GM19395 (cell line): ENCODE measurements around the gene C11orf71.
A peak's percentile ranks its signal among the peaks of the same experiment; 100 is the strongest.

ENCODE experiments used
- ATAC-seq: cut with Tn5 transposase; IDR thresholded peaks from one replicate; pipeline ENCODE4 v1.9.1; 2021; ENCODE audit warnings: mild to moderate bottlenecking, moderate library complexity; ENCODE audit not compliant: unreplicated experiment

The C11orf71 gene, protein sequence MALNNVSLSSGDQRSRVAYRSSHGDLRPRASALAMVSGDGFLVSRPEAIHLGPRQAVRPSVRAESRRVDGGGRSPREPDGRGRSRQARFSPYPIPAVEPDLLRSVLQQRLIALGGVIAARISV

DNA sequence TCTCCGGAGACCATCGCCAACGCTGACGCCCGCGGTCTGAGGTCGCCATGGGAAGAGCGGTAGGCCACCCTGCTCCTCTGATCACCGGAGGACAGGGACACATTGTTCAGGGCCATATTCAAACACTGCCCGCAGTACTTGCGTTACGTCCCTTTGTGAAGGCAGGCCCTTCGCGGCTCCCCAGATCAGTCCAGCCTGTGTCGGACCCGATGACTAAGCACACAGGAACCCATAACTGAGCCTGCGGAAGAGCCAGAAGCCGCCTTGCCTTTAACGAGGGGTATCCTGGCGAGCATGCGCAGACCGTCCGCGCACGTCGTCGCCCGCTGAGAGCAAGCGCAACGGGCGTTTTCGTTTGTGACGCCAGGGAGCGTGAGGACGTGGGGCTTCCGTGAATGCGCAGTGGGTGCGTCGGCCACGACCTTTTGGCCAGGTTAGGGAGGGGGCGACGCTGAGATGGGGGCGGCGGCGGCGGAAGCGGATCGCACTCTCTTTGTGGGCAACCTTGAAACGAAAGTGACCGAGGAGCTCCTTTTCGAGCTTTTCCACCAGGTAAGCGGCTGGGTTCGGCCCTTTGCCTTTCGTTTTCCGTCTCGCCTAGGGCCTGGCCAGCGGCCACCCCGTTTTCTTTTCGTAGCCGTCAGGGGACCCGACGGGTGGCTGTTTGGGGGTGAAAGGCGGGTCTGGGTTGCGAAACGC is at the start of gene C11orf71, which contains the start of gene RBM7:
Gene C11orf71 (minus strand): TSS at position 296 of the 699 bp plus-strand sequence. CDS start 180 bp downstream, at position 116.
Gene RBM7 (plus strand): TSS at position 451 of the 699 bp plus-strand sequence. CDS start 6 bp downstream, at position 457.
- ATAC-seq, result peak; percentile 96

DNA sequence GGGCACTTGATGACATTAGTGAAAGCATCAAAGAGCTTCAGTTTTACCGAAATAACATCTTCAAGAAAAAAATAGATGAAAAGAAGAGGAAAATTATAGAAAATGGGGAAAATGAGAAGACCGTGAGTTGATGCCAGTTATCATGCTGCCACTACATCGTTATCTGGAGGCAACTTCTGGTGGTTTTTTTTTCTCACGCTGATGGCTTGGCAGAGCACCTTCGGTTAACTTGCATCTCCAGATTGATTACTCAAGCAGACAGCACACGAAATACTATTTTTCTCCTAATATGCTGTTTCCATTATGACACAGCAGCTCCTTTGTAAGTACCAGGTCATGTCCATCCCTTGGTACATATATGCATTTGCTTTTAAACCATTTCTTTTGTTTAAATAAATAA is 49.5 kb upstream of the C11orf71 start:
- no peak for ATAC-seq

DNA sequence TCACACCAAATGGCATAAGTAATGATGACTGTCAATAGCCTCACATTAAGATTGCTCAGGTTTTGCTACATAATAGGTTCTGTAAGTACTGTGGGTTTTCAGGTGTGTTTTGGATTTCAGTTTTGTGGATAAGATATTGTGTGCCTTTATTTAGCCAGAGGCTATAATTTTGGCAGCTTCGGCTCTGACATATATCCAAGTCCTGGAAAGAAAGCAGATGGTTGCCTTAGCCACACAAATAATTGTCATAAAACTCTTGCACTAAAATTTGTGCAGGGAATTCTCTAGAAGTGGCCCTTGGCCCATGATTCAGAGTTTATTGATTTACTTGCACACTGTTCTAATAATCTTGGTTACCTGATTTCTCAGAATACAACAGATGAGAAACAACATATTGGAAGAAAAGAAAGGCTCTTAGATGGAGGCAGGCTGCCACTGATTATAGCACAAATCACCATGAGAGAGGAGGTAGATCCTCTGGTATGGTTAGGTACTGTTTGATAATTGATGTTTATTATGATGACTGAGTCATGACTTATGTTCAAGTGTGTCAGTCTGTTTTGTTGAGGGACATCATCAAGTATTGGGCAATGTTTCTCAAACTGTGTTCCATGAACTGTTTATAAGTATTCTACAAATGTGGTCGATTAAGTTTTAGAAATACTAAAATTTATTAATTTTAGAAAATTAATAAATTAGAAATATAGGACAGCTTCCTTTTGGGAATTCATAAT is 48.6 kb upstream of the C11orf71 start:
- ATAC-seq, result no peak

DNA sequence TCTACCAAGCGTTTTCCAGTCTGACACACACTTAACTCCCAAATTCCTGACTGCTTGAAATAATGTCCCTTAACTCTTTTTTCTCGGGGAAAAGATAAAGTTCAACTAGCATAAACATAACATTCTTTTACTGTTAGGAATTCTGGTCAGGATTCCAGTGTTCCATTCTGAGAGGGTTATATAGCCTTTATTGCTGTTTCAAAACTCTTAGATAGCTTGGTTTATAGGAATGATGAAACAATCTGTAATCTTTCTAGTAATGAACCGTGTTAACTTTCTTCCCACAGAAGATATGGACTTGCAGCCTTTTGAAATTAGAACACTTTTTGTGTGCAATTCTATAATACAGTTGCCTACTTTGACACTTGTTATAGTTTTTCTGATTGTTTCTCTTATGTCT is 47.6 kb upstream of the C11orf71 start:
- no peak for ATAC-seq

DNA sequence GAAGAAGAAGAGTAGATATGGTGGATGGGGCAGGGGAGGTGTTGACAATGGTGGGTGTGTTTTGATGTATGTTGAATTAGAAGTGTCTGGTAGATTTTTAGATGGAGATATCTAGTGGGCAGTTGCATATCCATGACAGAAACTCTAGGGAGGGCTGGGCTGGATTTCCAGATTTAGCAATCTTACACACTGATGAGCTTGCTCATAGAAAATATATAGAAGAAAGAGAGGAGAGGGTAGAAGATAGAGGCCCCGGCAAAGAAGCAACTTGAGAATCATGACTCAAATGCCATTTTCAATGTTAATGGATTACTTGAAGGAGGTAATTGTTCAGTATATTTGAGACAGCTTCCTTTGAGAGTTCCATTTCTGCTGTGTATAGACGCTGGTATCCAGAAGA is 47.1 kb upstream of the C11orf71 start:
- no peak for ATAC-seq

DNA sequence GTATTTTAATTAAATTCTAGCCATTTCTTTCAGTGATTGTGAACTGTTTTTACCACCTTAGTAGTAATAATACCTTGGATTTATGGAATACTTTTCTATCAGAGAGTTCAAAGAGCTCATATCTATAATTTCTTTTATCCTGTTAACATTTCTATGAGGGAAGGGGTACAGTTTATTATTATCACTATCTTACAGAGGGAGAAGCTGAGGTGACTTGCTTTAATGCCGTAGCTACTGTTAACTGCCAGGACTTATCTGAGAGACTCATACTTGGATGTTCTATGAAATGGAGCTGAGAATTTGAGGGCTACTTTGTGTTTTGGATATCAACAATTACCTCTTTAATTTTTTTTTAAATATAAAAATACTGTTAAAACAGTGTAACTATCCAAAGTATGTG is 42.2 kb upstream of the C11orf71 start:
- ATAC-seq, result no peak

DNA sequence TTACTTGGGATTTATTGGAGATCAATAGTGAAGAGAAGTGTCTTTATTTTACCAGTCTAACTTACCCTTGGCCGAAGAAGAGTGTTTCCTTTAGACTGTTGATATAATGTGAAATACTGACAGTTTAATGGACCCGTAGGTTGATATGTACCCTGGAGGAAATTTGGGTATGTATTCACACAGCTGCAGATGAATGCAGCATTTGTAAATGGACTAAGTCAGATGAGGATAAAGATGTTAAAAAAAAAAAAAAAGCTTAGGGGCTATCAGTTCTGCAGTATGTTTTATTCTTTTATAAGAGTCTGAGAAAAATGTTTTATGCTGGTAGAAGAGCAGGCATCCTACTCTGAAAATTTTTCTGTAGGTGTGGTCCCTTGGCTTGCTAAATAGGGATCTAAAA is 41.6 kb upstream of the C11orf71 start:
- no peak for ATAC-seq

DNA sequence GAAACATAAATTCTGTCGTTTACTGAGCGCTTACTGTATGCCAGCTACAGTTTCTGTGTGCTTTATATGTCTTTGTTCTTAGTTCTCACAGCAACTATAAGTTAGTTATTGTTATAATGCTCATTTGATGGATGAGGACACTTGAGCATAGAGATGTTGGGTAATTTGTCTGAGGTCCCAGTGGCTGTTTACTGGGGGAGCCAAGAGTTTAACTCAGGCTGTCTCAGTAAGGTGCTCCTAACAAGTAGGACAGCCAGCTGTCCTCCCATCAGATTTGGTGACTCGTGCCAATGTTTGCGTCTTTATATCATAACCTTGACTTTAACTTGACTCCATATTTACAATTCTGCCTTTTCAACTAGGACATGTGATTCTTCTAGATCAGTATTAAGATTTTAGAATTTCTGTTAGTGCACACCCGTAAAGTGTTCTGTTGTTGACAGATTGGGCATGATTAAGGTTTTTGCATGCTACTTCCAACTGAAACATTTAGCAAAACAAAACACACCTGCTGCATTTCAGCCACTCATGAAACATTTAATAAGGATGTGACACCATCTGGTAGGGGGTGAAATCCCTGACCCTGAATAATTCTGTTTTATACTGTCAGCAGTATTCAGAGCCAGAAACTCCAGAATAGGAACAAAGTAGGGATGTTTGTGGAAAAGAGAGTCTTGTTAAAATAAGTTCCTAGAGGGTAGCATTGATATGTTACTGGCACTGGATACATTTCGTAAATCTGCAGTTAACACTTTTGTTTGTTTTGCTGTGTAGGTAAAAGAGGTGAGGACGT is 40.9 kb upstream of the C11orf71 start:
- no peak for ATAC-seq

DNA sequence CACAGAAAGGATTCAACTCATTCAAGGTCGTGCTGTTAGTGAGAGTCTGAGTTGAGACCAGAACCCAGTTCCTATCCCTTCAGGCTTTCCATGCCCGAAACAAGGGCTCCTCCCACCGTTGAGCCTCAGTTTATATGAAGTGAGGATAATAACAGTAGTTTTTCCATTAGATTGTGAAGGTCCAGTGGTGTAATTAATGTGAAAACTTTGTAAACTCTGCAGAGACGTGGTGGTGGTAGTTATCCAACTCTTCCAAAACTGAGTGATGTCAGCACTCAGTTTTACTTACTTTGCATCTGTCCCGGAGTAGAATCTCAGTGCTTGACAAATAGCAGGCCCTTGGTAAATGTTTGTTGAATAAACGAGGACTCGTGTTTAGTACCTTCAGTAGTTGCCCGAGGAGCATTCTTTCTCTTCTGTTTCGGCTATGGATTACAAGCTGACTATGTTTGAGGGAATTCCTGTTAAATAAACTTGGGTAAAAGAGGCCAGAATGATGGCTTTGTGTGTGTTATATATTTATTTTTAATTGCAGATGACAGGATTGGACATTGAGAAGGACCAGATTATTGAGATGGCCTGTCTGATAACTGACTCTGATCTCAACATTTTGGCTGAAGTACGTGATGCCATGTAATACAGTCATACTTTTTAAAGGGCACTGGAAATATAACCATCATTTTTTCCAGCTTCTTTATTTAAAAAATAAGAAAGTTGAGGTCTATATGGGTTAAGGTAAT is 40.0 kb upstream of the C11orf71 start:
- ATAC-seq, result no peak

DNA sequence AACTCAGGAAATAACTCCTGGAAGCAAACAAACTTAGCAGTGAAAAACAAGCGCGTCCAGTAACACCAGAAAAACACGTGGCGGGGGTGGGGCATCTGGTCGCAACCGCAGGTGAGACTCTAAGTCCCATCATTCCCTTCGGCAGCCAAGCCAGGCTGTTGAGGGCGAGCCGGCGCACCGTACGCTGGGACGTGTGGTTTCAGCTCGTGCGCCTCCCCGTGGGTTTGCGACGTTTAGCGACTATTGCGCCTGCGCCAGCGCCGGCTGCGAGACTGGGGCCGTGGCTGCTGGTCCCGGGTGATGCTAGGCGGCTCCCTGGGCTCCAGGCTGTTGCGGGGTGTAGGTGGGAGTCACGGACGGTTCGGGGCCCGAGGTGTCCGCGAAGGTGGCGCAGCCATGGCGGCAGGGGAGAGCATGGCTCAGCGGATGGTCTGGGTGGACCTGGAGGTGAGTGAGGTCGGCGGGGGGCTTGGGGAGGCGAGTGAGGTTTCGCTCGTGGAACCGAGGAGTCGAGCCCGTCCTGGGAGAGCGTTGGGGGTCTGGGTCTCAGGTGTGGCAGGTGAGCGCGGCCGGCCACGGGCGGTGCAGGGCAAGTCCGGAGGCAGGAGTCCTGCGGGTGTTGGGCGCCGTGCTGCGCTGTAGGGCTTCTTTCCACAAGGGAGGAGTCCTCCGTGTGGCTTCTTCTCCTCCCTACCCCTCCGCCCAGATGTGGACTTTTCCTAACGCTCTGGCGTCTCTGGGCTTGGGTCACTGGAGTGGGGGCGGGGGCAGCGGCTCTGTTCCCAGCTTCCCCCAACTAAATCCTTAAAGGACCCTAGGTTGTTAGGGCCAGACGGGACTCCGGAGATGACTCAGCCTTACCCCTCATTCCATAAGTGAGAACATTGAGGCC is 39.2 kb upstream of the C11orf71 start, which contains the start of gene REXO2:
Gene REXO2 (plus strand): TSS at position 239 of the 892 bp plus-strand sequence. CDS start 62 bp downstream, at position 301.
- peak; percentile 99 for ATAC-seq

DNA sequence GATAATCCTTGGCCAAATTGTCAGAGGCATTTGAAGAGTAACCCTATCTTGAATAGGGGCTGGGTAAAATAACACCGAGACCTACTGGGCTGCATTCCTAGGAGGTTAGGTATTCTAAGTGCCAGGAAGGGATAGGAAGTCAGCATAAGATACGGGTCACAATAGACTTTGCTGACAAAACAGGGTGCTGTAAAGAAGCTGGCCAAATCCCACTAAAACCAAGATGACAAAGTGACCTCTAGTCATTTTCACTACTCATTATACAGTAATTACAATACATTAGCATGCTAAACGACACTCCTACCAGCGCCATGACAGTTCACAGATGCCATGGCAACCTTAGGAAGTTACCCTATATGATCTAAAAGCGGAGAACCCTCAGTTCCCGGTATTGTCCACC is 38.0 kb upstream of the C11orf71 start:
- no peak for ATAC-seq

DNA sequence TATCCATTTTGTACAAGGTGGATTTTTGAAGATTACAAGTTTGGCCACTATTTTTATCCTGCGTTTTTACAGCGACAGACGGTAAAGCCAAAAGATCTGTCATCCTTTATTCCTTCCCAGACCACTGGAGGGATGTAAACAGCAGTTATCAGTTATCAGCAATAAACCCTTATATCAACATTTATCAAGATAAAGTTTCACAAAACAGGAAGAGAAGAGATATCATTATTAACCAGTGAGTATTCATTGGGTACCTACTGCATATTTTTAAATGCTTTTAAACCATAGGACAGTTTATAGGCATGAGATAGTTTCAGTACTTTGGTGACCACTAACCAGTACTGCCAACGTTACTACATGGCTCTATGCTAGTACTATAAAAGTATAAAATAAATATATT is 33.1 kb upstream of the C11orf71 start:
- ATAC-seq, result no peak

DNA sequence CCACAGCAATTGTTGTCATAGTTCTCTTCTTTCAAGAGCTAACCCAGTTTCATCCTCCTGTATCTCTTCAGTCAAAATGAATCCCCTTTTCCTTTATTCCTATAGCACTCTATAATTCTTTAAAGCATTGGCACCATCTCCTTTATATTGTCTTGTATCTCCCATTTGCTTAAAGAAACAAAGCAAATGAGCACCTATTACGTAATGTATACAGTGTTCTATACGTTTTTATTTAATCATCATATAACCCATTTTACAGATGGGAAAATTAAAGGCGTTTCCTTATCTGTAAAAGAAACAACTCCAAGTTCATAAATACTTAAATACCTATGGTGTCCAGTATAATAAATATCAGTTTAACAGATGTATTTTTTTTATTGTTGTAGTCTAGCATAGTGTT is 32.6 kb upstream of the C11orf71 start:
- ATAC-seq, result no peak

DNA sequence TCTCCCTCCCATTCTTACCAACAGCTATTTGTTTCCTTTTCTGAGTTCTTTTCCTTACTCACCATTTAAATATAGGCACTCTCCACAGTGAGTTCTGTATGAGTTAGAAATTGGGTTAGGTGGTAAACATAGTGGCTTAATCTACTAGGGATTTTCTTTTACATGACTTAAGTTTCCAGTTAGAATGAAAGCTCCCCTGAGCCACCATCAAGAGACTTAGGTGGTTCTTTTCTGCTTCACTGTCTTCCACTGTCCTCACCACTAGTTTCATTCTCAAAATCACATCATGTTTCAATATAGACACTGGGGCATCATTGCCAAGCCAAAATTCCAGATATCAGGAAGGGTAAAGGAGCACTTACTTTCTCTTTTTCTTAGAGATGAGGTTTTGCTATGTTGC is 30.0 kb upstream of the C11orf71 start:
- ATAC-seq, result no peak

DNA sequence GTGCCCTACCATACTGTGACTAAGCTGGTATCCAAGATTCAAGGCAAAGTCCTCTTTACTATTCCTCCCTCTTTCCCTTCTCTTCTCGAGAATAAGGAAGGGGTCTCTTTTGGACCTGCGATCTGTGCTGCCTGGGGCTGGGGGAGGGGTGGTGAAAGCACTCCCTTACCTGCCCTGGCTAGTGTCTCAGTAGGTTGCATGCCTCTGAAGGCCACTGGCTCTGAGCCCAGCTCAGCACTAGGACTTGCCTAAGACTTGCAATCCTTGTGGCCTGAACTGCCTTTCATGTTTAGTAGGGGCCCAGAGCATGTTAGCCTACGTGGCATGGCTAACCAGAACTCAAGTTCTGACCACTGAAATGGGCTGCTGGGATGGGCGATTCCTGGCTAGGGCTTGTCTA is 26.0 kb upstream of the C11orf71 start:
- no peak for ATAC-seq

DNA sequence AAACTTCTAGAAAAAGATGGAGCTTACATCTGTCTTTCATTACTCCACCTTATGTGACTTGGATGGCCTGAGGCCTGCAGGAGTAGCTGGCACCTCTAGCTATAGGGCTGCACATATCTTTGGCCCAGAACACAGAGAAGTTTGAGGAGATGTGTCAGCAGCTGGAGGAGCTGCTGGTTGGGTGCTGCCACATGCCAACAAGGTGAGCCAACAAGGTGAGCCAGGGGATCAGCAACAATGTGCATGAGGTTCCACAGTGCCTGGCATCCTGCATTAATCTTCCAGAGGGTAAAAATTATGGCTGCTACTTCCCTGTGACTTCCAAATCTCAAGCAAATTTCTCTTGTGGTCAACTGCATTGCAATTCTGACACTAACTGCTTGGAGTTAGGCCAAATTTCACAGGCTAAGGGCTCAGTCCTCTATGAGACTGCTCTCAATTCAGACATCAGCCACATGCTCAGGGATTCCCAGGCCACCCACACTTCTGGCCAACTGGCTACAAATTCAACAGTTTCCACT is 16.2 kb upstream of the C11orf71 start:
- no peak for ATAC-seq

DNA sequence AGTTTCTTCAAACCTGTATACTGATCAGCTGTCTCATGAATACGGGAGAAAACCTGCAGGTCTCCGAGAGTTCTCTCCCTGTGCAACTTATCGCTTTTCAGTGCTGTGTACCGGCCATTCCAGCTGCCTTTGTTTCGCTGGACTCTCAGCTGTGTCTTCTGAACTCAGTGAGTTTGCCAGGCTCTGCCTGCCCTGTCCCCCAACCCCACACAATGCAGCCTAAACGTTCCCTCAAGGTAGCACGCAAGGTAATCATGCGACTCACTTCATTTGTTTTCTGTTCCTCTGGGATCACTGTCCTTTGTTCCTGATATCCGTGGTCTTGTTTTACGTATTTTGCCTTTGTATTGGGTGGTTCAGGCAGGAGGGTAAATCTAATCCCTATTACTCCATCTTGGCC is 13.6 kb upstream of the C11orf71 start:
- no peak for ATAC-seq

DNA sequence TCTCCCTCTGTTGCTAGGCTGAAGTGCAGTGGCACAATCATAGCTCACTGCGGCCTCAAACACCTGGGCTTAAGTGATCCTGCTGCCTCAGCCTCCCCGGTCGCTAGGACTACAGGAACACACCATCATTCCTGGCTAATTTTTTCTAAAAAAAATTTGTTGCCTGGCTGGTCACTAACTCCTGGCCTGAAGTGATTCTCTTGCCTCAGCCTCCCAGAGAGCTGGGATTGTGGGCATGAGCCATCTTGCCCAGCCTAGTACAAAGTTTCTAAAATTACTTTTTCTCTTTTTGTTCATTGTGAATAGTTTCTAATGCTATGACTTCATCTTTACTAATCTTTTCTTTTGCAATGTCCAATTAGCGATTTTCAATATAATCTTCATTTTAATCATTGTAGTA is 12.6 kb upstream of the C11orf71 start:
- no peak for ATAC-seq

DNA sequence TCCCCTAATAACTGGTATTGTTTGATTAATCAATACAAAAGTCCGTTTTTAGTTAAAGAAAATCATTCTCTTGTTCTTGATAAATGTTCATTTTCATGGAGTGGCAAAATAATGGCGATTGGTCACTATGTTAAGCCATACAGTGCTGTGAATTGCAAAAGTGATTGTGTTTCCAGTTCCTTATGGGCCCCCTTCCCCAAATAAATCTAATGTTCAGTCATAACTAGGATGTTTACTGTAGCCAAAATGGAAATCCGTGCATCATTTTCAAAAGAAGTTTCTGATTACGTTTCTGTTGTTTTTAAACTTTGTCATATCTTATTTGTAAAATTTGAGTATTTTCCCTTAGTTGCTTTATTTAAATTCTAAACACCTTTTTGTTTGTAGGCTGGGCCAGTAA is 1.0 kb upstream of the C11orf71 start:
- no peak for ATAC-seq
